H9 (cell line): ENCODE data around the gene GNG3. TPM values are rescaled to one million over a fixed set of nuclear protein-coding genes. Genes with fewer than 3 reads are reported as not detected.

Experiments used
- DNase-seq: peaks from one replicate; pipeline ENCODE4 v3.0.0-alpha.2; 2017
- H2AFZ ChIP-seq: one replicate; pipeline ENCODE4 v1.6.1; 2013; ENCODE audit warnings: mild to moderate bottlenecking, low read length, control low read depth, moderate library complexity
- H2AK5ac ChIP-seq: 2 replicates; pipeline ENCODE4 v1.6.1; 2013; ENCODE audit warnings: low read length, control low read depth, mixed read lengths; ENCODE audit not compliant: insufficient read length
- H2BK120ac ChIP-seq: one replicate; pipeline ENCODE4 v1.6.1; 2013; ENCODE audit warnings: low read depth, mild to moderate bottlenecking, low read length, control low read depth, inconsistent platforms; ENCODE audit not compliant: poor library complexity, severe bottlenecking
- H2BK12ac ChIP-seq: 2 replicates; pipeline ENCODE4 v1.6.1; 2013; ENCODE audit warnings: low read length, control low read depth, mixed read lengths, low read depth; ENCODE audit not compliant: insufficient read length
- H2BK15ac ChIP-seq: 2 replicates; pipeline ENCODE4 v1.6.1; 2013; ENCODE audit warnings: low read depth, low read length, control low read depth
- H2BK20ac ChIP-seq: one replicate; pipeline ENCODE4 v1.6.1; 2013; ENCODE audit warnings: low read depth, mild to moderate bottlenecking, low read length, control low read depth, inconsistent platforms; ENCODE audit not compliant: poor library complexity, severe bottlenecking
- H2BK5ac ChIP-seq: 2 replicates; pipeline ENCODE4 v1.6.1; 2013; ENCODE audit warnings: low read length, control low read depth, mixed read lengths; ENCODE audit not compliant: insufficient read length
- H3K14ac ChIP-seq: 2 replicates; pipeline ENCODE4 v1.6.1; 2013; ENCODE audit warnings: low read length, control low read depth; ENCODE audit not compliant: insufficient read depth
- H3K18ac ChIP-seq: 2 replicates; pipeline ENCODE4 v1.6.1; 2013; ENCODE audit warnings: low read depth, mild to moderate bottlenecking, mixed read lengths, low read length, control low read depth; ENCODE audit not compliant: insufficient read length
- H3K23ac ChIP-seq: 2 replicates; pipeline ENCODE4 v1.6.1; 2013; ENCODE audit warnings: low read length, control low read depth, mixed read lengths, low read depth; ENCODE audit not compliant: insufficient read length
- H3K23me2 ChIP-seq: 2 replicates; pipeline ENCODE4 v1.6.1; 2013; ENCODE audit warnings: low read depth, mild to moderate bottlenecking, mixed read lengths, low read length, control low read depth; ENCODE audit not compliant: insufficient read length, poor library complexity, severe bottlenecking
- H3K27ac ChIP-seq: 2 replicates; pipeline ENCODE4 v1.5.1; 2013; ENCODE audit warnings: low read length, control low read depth, mixed read lengths, low read depth; ENCODE audit not compliant: insufficient read length
- H3K27me3 ChIP-seq: 2 replicates; pipeline ENCODE4 v1.6.1; 2013; ENCODE audit warnings: low read length, control low read depth, inconsistent platforms; ENCODE audit not compliant: insufficient read depth
- H3K4ac ChIP-seq: 2 replicates; pipeline ENCODE4 v1.6.1; 2013; ENCODE audit warnings: low read depth, mild to moderate bottlenecking, control low read depth, inconsistent platforms, low read length, moderate library complexity
- H3K4me1 ChIP-seq: 2 replicates; pipeline ENCODE4 v1.6.1; 2013; ENCODE audit warnings: low read length, control low read depth, inconsistent platforms; ENCODE audit not compliant: insufficient read depth
- H3K4me2 ChIP-seq: 2 replicates; pipeline ENCODE4 v1.6.1; 2013; ENCODE audit warnings: low read length, control low read depth, mixed read lengths; ENCODE audit not compliant: insufficient read length, insufficient read depth
- H3K56ac ChIP-seq: 2 replicates; pipeline ENCODE4 v1.6.1; 2013; ENCODE audit warnings: low read depth, mild to moderate bottlenecking, mixed read lengths, low read length, control low read depth; ENCODE audit not compliant: insufficient read length
- H3K79me1 ChIP-seq: 2 replicates; pipeline ENCODE4 v1.6.1; 2013; ENCODE audit warnings: low read depth, mild to moderate bottlenecking, moderate library complexity, low read length, control low read depth, inconsistent platforms; ENCODE audit not compliant: insufficient read depth, poor library complexity, severe bottlenecking
- H3K79me2 ChIP-seq: 2 replicates; pipeline ENCODE4 v1.6.1; 2013; ENCODE audit warnings: low read length, control low read depth, inconsistent platforms; ENCODE audit not compliant: insufficient read depth
- H3K9ac ChIP-seq: 2 replicates; pipeline ENCODE4 v1.6.1; 2013; ENCODE audit warnings: low read length, control low read depth, mixed read lengths; ENCODE audit not compliant: insufficient read length; ENCODE audit errors: extremely low read depth
- H3K9me3 ChIP-seq: one replicate; pipeline ENCODE4 v1.6.1; 2013; ENCODE audit warnings: low read depth, low read length, inconsistent platforms; ENCODE audit not compliant: control insufficient read depth
- H3T11ph ChIP-seq: one replicate; pipeline ENCODE4 v1.6.1; 2013; ENCODE audit warnings: mild to moderate bottlenecking, low read length, control low read depth, inconsistent platforms
- H4K20me1 ChIP-seq: one replicate; pipeline ENCODE4 v1.6.1; 2013; ENCODE audit not compliant: control insufficient read depth, insufficient read length, insufficient read depth
- H4K5ac ChIP-seq: 2 replicates; pipeline ENCODE4 v1.6.1; 2013; ENCODE audit warnings: low read depth, mild to moderate bottlenecking, mixed read lengths, low read length, control low read depth; ENCODE audit not compliant: insufficient read length
- H4K8ac ChIP-seq: replicated peaks from 2 replicates; pipeline ENCODE4 v1.6.1; 2013; ENCODE audit warnings: low read length, control low read depth, mixed read lengths, low read depth; ENCODE audit not compliant: insufficient read length
- H4K91ac ChIP-seq: 2 replicates; pipeline ENCODE4 v1.6.1; 2013; ENCODE audit warnings: low read depth, mild to moderate bottlenecking, moderate library complexity, mixed read lengths, low read length, control low read depth; ENCODE audit not compliant: insufficient read length
- H3K27ac Mint-ChIP-seq, 3 experiments: 2 replicates in 2 of 3; 3 replicates in 1 of 3; pipeline ENCODE4 v1.8.0; 2020 to 2021; ENCODE audit warnings: mixed read lengths in 3 of 3, mild to moderate bottlenecking in 1 of 3, moderate library complexity in 1 of 3
- H3K27me3 Mint-ChIP-seq: 2 replicates; pipeline ENCODE4 v1.8.0; 2021; ENCODE audit warnings: low read depth, mild to moderate bottlenecking, moderate library complexity, mixed read lengths
- H3K36me3 Mint-ChIP-seq, 3 experiments: 2 replicates in 2 of 3; 3 replicates in 1 of 3; pipeline ENCODE4 v1.8.0; 2020 to 2021; ENCODE audit warnings: low read depth in 3 of 3, mixed read lengths in 3 of 3; ENCODE audit not compliant: insufficient read depth in 1 of 3
- H3K4me1 Mint-ChIP-seq, 2 experiments: 2 replicates each; pipeline ENCODE4 v1.8.0; 2020; ENCODE audit warnings: mixed read lengths in 2 of 2
- H3K4me3 Mint-ChIP-seq, 2 experiments: 2 replicates in 1 of 2; 3 replicates in 1 of 2; pipeline ENCODE4 v1.8.0; 2020 to 2021; ENCODE audit warnings: mild to moderate bottlenecking in 2 of 2, mixed read lengths in 2 of 2, moderate library complexity in 1 of 2
- H3K9me3 Mint-ChIP-seq, 2 experiments: 2 replicates in 1 of 2; 3 replicates in 1 of 2; pipeline ENCODE4 v1.8.0; 2020; ENCODE audit warnings: mild to moderate bottlenecking in 2 of 2, mixed read lengths in 2 of 2, moderate library complexity in 1 of 2
- CTCF ChIP-seq: fragments of 200-600 bp; sonication (generic); conservative IDR thresholded peaks from 3 replicates; pipeline ENCODE4 v1.8.0; 2021; ENCODE audit warnings: antibody characterized with exemption, mild to moderate bottlenecking
- WGBS: extraction: QIAGEN DNeasy Blood & Tissue Kit; methylation state at CpG from one replicate; pipeline ENCODE4 v1.1.7; 2013; ENCODE audit warnings: missing lambda C conversion rate, low lambda C conversion rate, mixed read lengths; ENCODE audit not compliant: insufficient read length; ENCODE audit errors: extremely low coverage; 5-methylcytosine and 5-hydroxymethylcytosine counted together
- total RNA-seq: library from RNA; stranded (reverse); gene quantifications from 2 replicates; pipeline ENCODE4 v1.2.1, GENCODE V29; 2021

The GNG3 gene
- total RNA-seq, 1 experiment from 2014 or later, result 3.2 TPM

- Histone ChIP-seq H4K20me1 (no peaks in the 10 kb centered on the region), H3K79me2 (no peaks in the 10 kb centered on the region), H2BK15ac (no peak overlapping the region), H3K23me2 (no peaks in the 10 kb centered on the region), H4K5ac (no peak overlapping the region), H2BK5ac (no peak overlapping the region), H3K18ac (no peak overlapping the region), H3K9me3 (no peaks in the 10 kb centered on the region), H3K27ac (no peak overlapping the region), H4K8ac (no peak overlapping the region), H3K56ac (no peak overlapping the region), H2BK120ac (no peak overlapping the region), H3K23ac (no peak overlapping the region), H3T11ph (no peak overlapping the region), H3K14ac (no peak overlapping the region), H2AK5ac (no peak overlapping the region), H3K4me2 (no peak overlapping the region), H2BK12ac (no peak overlapping the region), H3K4me1 (no peaks in the 10 kb centered on the region), H3K9ac (no peak overlapping the region), H2AFZ (no peak overlapping the region), H3K27me3 (no peaks in the 10 kb centered on the region), H3K79me1 (peaks cover 2% of the 10 kb centered on the region), H4K91ac (no peak overlapping the region), H2BK20ac (no peak overlapping the region), H3K4ac (no peak overlapping the region)
- H3K27me3 Mint-ChIP-seq, result no peaks in the 10 kb centered on the region
- TF ChIP-seq CTCF, result no peak
- H3K4me1 Mint-ChIP-seq, result peaks cover 8 to 33% of the 10 kb centered on the region in 2 experiments; a peak in 3 of 4 replicates
- H3K36me3 Mint-ChIP-seq, result peaks cover 57 to 94% (median 93%) of the 10 kb centered on the region in 3 experiments; a peak in 6 of 7 replicates
- H3K4me3 Mint-ChIP-seq, result no peak overlapping the region
- H3K27ac Mint-ChIP-seq, result peak overlapping the region in 2 of 3 experiments; percentile 11 to 78; a peak in 2 of 7 replicates
- no peaks in the 10 kb centered on the region for H3K9me3 Mint-ChIP-seq
- DNase-seq, result no peak
- WGBS, result no CpG with 5 or more reads among the region's 5 CpGs
Observed at GRCh38 chr11:62716206-62716605, 8.7 kb downstream of the GNG3 start.
